ENCODE measurements around the gene SYNJ2. TPM values are rescaled to one million over a fixed set of nuclear protein-coding genes. Genes with fewer than 3 reads are reported as not detected.

Gene SYNJ2, protein sequence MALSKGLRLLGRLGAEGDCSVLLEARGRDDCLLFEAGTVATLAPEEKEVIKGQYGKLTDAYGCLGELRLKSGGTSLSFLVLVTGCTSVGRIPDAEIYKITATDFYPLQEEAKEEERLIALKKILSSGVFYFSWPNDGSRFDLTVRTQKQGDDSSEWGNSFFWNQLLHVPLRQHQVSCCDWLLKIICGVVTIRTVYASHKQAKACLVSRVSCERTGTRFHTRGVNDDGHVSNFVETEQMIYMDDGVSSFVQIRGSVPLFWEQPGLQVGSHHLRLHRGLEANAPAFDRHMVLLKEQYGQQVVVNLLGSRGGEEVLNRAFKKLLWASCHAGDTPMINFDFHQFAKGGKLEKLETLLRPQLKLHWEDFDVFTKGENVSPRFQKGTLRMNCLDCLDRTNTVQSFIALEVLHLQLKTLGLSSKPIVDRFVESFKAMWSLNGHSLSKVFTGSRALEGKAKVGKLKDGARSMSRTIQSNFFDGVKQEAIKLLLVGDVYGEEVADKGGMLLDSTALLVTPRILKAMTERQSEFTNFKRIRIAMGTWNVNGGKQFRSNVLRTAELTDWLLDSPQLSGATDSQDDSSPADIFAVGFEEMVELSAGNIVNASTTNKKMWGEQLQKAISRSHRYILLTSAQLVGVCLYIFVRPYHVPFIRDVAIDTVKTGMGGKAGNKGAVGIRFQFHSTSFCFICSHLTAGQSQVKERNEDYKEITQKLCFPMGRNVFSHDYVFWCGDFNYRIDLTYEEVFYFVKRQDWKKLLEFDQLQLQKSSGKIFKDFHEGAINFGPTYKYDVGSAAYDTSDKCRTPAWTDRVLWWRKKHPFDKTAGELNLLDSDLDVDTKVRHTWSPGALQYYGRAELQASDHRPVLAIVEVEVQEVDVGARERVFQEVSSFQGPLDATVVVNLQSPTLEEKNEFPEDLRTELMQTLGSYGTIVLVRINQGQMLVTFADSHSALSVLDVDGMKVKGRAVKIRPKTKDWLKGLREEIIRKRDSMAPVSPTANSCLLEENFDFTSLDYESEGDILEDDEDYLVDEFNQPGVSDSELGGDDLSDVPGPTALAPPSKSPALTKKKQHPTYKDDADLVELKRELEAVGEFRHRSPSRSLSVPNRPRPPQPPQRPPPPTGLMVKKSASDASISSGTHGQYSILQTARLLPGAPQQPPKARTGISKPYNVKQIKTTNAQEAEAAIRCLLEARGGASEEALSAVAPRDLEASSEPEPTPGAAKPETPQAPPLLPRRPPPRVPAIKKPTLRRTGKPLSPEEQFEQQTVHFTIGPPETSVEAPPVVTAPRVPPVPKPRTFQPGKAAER (N-terminal part only)
- 5.6 and 8.4 TPM in 2 replicates for total RNA-seq (2014; rRNA removed; shearing (Covaris generic))
- polyA plus RNA-seq (2016; fragmentation: Nextera tagmentation; extraction: Ambion mirVana), result 2.5 and 2.8 TPM in 2 replicates
- long read RNA-seq, partial matches to known transcripts, result 2 of 3 reads
- long read RNA-seq, other reads (novel, unspliced or antisense), result 1 of 3 reads

GRCh38 chr6:157981395-157982101 is at the start of gene SYNJ2:
SYNJ2 (plus strand) TSS chr6:157981863; CDS start chr6:157981962, 99 bp downstream.
- H4K20me1 ChIP-seq (replicated peaks; ENCODE audit: insufficient read depth), result no peaks in the 10 kb centered on the region
- Mint-ChIP-seq H3K36me3 (ENCODE audit: low read depth) (no peaks in the 10 kb centered on the region; the same call in 2 of the 3 replicates), H3K27me3 (ENCODE audit: insufficient read depth, low read depth, poor library complexity) (peaks cover 29% of the 10 kb centered on the region), H3K4me3 (peak within 1 kb of the TSS; percentile 82), H3K9me3 (no peaks in the 10 kb centered on the region; the same call in 2 of the 3 replicates), H3K27ac (peak within 1 kb of the TSS; percentile 66; the same call in 1 of the 2 replicates), H3K4me1 (peaks cover 36% of the 10 kb centered on the region)
- H3K4me2 ChIP-seq, result peak within 1 kb of the TSS; percentile 86
- peaks cover 18% of the 10 kb centered on the region for H3K27me3 ChIP-seq (ENCODE audit: insufficient read depth)
- peaks cover 37% of the 10 kb centered on the region for H3K4me1 ChIP-seq (ENCODE audit: insufficient read depth)
- peak within 1 kb of the TSS; percentile 75 for H3K4me3 ChIP-seq
- H3K9me2 ChIP-seq (ENCODE audit: insufficient read depth), result no peaks in the 10 kb centered on the region
- no peaks in the 10 kb centered on the region for H3K36me3 ChIP-seq (ENCODE audit: insufficient read depth)
- H3F3A ChIP-seq (replicated peaks; ENCODE audit: low read depth), result peaks cover 5% of the 10 kb centered on the region
- peak within 1 kb of the TSS; percentile 92 for H2AFZ ChIP-seq
- ATAC-seq (peak; percentile 75), DNase-seq (ENCODE audit: low spot score) (peak; percentile 91)
- TF ChIP-seq STAT1 (IDR thresholded peaks at IDR 0.05; ENCODE audit: unreplicated experiment) (no peak), ZNF331 (CRISPR knock-in tag; IDR thresholded peaks at IDR 0.05; ENCODE audit: low read depth) (no peak), CREB1 (CRISPR knock-in tag; IDR thresholded peaks at IDR 0.05; ENCODE audit: low read depth) (0 out of 2 replicates have a peak, but pooled peaks have one; percentile 3)
- TF ChIP-seq, protein P1, sequence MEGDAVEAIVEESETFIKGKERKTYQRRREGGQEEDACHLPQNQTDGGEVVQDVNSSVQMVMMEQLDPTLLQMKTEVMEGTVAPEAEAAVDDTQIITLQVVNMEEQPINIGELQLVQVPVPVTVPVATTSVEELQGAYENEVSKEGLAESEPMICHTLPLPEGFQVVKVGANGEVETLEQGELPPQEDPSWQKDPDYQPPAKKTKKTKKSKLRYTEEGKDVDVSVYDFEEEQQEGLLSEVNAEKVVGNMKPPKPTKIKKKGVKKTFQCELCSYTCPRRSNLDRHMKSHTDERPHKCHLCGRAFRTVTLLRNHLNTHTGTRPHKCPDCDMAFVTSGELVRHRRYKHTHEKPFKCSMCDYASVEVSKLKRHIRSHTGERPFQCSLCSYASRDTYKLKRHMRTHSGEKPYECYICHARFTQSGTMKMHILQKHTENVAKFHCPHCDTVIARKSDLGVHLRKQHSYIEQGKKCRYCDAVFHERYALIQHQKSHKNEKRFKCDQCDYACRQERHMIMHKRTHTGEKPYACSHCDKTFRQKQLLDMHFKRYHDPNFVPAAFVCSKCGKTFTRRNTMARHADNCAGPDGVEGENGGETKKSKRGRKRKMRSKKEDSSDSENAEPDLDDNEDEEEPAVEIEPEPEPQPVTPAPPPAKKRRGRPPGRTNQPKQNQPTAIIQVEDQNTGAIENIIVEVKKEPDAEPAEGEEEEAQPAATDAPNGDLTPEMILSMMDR (conservative IDR thresholded peaks at IDR 0.05; ENCODE audit: low read depth in 2 of 2), result peak; percentile 50 to 52
- peaks cover 22% of the 10 kb centered on the region for H3K79me2 ChIP-seq (replicated peaks; ENCODE audit: insufficient read depth)
- H3K27ac ChIP-seq (ENCODE audit: low read depth), result peak within 1 kb of the TSS; percentile 83

DNA sequence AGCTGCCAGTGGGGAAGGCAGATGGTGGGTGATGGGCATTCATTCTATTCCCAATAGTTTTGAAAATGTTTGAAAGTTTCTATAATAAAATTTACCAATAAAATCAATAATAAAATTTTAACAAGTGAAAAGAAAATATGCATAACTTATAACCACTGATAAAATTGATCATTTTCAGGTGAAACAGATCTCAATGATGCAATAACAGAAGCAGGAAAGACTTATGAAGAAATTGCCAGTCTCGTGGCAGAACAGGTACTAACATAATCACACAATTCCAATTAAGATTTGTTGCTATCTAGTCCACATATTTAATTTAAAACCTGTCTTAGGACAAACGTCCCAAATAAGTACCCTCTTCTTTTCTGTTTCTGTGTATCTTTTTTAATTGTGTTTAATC is 45.9 kb upstream of the SYNJ2 start:
- no peaks in the 10 kb centered on the region for H3K9me2 ChIP-seq (ENCODE audit: insufficient read depth)
- H3K4me1 ChIP-seq (ENCODE audit: insufficient read depth), result peaks cover 12% of the 10 kb centered on the region
- H3K4me3 Mint-ChIP-seq, result no peak overlapping the region
- H4K20me1 ChIP-seq (replicated peaks; ENCODE audit: insufficient read depth), result no peaks in the 10 kb centered on the region; the same call in 1 of the 2 replicates
- H3K4me2 ChIP-seq, result no peak overlapping the region
- ATAC-seq (no peak), DNase-seq (ENCODE audit: low spot score) (no peak)
- H3K4me1 Mint-ChIP-seq, result peaks cover 11% of the 10 kb centered on the region
- no peaks in the 10 kb centered on the region for H3F3A ChIP-seq (replicated peaks; ENCODE audit: low read depth)
- no peak overlapping the region for H3K27ac ChIP-seq (ENCODE audit: low read depth)
- H3K27ac Mint-ChIP-seq, result no peak overlapping the region
- no peaks in the 10 kb centered on the region for H3K79me2 ChIP-seq (replicated peaks; ENCODE audit: insufficient read depth)
- H3K9me3 Mint-ChIP-seq, result no peaks in the 10 kb centered on the region
- no peaks in the 10 kb centered on the region for H3K27me3 ChIP-seq (ENCODE audit: insufficient read depth)
- H3K27me3 Mint-ChIP-seq (ENCODE audit: insufficient read depth, low read depth, poor library complexity), result no peaks in the 10 kb centered on the region
- H3K36me3 Mint-ChIP-seq (ENCODE audit: low read depth), result peaks cover 43% of the 10 kb centered on the region; the same call in 2 of the 3 replicates
- peaks cover 33% of the 10 kb centered on the region for H3K36me3 ChIP-seq (ENCODE audit: insufficient read depth)
- no peak overlapping the region for H3K4me3 ChIP-seq
- TF ChIP-seq POLR2AphosphoS5 (IDR thresholded peaks at IDR 0.05; ENCODE audit: low read depth) (no peak), EZH2phosphoT487 (IDR thresholded peaks at IDR 0.05; ENCODE audit: unreplicated experiment) (no peak), NANOG (IDR thresholded peaks at IDR 0.05; ENCODE audit: borderline replicate concordance) (no peak), CREB1 (CRISPR knock-in tag; IDR thresholded peaks at IDR 0.05; ENCODE audit: low read depth) (no peak), ZNF331 (CRISPR knock-in tag; IDR thresholded peaks at IDR 0.05; ENCODE audit: low read depth) (no peak), REST (IDR thresholded peaks at IDR 0.05; ENCODE audit: unreplicated experiment) (no peak)
- no peak overlapping the region for H2AFZ ChIP-seq

All from GM23338 (cell line).